ENCODE data around the gene ZNF615.
"Not testable (repeated sequence)": the region's sequence is repeated elsewhere in the genome, so short reads cannot be mapped to it uniquely, and the experiment has no call there.

The ZNF615 gene

DNA sequence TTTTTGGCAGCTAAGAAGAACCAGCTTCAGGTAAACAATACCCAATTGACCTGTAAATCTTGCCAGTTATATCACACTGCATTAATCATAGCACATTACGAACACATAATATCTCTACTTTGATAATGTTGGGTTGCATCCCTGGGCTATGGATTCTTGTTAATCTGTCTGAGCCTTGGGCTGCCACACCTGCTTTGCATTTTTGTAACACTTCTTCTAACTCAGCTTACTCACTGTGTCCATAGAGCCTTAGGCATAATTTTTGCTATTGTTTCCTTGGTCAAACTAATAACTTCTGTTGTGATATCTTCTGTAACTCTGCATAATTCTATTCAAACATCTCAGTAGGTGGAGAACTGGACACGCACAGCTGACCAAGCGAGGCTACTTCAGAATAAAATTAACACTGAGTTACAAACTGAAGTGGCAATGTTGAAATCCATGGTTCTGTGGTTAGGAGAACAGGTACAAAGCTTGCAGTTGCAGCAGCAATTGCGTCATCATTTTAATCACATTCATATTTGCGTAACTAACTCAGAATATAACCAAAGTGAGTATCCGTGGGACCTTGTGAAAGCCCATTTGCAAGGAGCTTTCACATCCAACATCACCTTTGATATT, 27.8 kb downstream of the ZNF615 start:
- no peak for DNase-seq

DNA sequence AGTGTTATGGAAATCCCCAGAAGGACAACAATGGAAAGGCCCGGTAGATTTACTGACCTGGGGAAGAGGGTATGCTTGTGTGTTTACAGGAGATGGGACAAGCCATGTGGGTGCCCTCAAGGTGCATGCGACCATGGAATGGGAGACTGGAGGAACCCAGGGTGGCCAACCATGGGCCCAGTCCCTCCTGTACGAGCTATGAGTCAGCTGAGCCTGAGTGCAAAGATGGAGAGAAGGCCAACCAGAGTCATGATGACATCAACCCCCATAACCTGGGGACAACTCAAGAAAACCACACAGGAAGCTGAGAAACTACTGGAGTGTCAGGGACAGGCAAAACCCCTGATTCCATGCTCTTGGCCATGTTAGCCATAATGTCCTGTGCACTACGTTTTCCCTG, 29.1 kb downstream of the ZNF615 start:
- DNase-seq, result no peak

DNA sequence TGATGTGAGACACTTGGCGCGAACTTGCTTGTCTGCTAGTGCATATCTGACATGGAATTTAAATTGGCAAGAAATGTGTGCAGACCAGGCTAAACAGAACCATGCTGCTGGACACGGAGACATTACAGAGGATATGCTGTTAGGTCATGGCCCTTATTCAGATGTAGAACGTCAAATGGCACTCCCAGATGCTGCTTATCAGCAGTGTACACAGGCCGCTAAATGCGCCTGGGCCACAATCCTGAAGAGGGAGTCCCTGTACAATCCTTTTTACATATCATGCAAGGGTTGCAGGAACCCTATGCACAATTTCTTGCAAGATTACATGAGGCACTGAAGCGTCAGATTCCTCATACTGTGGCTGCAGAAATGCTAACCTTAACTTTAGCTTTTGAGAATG, 30.7 kb downstream of the ZNF615 start:
- no peak for DNase-seq

DNA sequence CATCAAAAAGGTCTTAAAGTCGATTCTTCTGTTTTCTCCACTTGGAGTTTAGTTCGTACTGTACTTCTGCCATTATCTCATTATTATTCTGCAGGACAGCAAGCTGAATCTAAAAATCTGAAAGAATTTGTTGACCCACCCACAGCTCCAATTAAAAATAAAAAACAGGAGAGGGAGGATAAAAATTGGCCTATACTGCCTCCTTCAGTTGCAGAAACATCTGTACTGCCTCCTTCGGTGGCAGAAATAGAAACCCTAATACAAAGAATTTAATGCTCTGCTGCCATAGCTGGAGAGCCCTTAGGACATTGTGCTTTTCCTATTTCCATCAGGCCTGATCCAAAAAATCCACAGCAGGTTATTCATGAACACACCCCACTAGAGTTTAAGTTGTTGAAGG, 31.2 kb downstream of the ZNF615 start:
- no peak for DNase-seq

DNA sequence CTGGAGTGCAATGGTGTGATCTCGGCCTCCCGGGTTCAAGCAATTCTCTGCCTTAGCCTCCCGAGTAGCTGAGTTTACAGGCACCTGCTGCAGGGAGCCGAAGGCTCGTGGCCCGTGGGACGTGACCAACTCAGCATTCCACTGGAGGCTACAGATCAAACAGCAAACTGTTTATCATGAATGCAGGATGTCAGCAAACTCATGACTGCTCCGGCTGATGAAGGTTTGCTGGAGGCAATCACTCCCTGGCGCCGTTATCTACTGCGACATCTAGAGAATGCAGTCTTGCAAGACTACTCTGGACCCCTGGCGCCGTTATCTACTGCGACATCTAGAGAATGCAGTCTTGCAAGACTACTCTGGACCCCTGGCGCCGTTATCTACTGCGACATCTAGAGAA, 32.2 kb downstream of the ZNF615 start:
- DNase-seq, result not testable (repeated sequence)

DNA sequence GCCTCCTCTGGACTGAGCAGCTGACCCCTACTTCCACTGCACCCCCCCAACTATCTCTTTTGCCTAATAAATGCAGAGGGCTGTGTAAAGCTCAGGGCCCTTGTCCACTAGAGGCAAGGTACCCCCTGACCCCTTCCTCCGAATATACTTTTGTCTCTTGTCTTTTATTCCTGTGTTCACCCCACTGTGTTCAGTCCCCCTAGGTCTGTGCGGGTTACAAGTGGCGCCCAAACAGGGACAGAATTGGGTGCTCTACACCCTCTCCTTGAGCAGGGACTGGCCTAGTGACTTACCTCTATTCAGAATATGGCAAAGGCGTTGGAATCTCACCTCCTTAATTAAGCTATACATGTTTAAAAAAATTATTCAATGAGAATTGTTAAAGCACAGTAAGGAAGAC, 36.4 kb downstream of the ZNF615 start:
- DNase-seq, result no peak

DNA sequence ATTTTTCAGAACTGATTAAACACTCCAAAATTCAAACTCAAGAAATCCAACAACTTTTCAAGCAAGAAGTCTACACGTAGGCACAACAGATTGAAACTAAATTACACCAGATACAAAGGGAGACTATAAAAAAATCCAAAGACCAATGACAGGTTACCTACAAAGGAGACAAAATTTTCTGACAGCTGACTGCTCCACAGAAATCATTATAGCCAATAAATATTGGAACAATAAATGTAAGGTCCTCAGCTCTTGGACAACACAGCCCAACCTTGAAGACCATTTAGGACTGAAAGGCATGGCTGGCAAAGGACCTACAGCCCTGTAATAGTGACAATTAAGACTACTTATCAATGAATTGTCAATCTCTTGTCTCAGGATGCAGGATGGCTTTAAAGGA, 37.3 kb downstream of the ZNF615 start:
- no peak for DNase-seq

DNA sequence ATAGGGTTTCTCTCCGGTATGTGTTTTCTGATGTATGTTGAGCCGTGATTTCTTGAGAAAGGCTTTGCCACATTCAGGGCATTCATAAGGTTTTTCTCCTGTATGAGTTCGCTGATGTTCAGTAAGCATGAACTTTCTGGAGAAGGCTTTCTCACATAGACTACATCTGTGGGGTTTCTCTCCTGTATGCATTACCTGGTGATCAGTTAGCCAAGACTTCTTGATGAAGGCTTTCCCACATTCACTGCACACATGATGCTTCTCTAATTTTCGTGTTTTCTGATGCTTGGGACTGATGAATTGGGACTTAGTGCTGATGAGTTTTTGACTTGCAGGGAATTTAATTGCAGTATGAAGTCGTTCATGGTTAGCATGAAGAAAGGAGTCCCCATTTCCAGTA, 42.4 kb downstream of the ZNF615 start:
- no peak for DNase-seq

DNA sequence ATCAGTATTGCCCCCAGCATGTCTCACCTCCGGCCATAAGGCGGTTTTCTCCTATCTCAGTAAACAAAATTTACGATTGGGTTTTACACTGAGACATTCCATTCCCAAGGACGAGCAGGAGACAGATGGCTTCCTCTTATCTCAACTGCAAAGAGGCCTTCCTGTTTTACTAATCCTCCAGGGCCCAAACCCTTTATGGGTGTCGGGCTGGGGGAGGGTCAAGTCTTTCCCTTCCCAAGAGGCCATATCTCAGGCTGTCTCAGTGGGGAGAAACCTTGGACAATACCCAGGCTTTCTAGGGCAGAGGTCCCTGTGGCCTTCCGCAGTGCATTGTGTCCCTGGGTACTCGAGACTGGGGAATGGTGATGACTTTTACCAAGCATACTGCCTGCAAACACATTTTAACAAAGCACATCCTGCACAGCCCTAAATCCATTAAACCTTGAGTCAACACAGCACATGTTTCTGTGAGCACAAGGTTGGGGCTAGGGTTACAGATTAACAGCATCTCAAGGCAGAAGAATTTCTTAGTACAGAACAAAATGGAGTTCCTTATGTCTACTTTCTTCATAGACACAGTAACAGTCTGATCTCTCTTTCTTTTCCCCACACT, 47.3 kb downstream of the ZNF615 start:
- DNase-seq, result not testable (repeated sequence)

DNA sequence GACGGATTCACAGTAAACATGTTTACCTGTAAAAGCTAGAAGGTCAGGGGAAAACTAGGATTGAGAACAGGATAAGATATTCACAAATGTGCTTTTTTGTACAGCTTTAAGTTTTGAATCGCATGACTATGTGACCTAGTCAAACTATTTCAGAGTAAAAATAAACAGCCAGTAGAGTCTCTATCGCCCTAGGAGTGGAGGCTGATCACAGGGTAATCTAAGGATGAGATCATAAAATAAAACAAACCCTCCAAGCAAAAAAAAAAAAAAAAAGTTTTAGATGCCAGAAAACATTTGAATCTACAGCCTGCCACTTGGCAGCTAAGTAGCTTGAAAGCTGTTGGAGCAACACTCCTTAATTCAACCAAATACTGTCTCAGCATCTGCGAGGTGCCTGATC, 48.2 kb downstream of the ZNF615 start:
- DNase-seq, result no peak

DNA sequence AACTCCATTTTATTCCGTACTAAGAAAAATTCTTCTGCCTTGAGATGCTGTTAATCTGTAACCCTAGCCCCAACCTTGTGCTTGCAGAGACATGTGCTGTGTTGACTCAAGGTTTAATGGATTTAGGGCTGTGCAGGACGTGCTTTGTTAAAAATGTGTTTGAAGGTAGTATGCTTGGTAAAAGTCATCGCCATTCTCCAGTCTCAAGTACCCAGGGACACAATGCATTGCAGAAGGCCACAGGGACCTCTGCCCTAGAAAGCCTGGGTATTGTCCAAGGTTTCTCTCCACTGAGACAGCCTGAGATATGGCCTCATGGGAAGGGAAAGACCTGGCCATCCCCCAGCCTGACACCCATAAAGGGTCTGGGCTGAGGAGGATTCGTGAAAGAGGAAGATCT, 50.2 kb downstream of the ZNF615 start:
- not testable (repeated sequence) for DNase-seq

DNA sequence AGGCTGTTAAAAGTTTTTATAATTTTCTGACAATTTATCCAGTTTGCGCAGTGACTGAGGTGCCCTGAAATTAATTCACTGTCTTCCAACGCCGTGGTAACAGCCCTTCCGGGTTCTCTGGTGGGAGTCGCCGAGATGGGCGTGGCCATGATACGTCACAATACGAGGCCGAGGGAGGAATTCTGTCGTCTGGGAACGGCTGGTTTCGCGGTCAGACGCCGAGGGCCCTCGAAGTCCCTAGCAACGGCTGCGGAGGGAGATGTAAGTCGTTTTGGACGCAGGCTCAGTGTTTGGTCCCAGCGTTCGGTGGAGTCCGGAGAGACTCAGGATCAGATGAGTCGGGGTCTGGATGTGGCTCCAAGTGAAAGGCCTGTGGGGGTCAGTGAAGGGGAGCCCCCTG, 59.0 kb downstream of the ZNF615 start:
- DNase-seq, result no peak

DNA sequence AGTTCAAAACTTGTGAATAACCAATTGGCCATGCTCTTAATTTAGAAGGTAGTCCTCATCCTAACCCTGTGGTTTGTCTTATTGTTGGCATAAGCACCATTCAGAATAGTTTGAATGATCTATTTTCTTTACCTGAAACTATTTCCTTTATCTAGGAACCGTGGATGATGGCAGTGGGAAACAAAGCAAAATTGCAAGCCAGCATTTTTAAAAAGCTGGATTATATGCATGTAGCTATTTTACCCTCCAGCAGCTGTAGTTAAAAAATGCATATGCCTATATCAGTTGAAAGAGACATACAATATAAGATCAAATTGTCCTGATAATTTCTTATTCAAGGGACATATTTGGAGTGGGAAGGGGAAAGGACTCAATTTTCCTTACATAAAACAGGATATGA, 61.4 kb downstream of the ZNF615 start:
- DNase-seq, result no peak

DNA sequence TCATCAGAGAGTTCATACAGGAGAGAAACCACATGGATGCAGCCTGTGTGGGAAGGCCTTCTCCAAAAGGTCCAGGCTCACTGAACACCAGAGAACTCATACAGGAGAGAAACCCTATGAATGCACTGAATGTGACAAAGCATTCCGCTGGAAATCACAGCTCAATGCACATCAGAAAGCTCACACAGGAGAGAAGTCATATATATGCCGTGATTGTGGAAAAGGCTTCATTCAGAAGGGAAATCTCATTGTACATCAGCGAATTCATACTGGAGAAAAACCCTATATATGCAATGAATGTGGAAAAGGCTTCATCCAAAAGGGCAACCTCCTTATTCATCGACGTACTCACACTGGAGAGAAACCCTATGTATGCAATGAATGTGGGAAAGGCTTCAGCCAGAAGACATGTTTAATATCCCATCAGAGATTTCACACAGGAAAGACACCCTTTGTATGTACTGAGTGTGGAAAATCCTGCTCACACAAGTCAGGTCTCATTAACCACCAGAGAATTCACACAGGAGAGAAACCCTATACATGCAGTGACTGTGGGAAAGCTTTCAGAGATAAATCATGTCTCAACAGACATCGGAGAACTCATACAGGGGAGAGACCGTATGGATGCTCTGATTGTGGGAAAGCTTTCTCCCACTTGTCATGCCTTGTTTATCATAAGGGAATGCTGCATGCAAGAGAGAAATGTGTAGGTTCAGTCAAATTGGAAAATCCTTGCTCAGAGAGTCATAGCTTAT, 63.0 kb downstream of the ZNF615 start:
- DNase-seq, result no peak

Measured in stimulated activated CD4-positive, alpha-beta T cell treated with anti-CD3 and anti-CD28 coated beads, Interleukin-4, amount 100 ng/mL, for 1 hour (primary cell).